HG02981 (cell line): ENCODE data around the gene RAPSN.

ENCODE experiments used
- ATAC-seq: cut with Tn5 transposase; IDR thresholded peaks from one replicate; pipeline ENCODE4 v1.9.1; 2021; ENCODE audit warnings: mild to moderate bottlenecking, moderate library complexity; ENCODE audit not compliant: unreplicated experiment

The RAPSN gene

DNA sequence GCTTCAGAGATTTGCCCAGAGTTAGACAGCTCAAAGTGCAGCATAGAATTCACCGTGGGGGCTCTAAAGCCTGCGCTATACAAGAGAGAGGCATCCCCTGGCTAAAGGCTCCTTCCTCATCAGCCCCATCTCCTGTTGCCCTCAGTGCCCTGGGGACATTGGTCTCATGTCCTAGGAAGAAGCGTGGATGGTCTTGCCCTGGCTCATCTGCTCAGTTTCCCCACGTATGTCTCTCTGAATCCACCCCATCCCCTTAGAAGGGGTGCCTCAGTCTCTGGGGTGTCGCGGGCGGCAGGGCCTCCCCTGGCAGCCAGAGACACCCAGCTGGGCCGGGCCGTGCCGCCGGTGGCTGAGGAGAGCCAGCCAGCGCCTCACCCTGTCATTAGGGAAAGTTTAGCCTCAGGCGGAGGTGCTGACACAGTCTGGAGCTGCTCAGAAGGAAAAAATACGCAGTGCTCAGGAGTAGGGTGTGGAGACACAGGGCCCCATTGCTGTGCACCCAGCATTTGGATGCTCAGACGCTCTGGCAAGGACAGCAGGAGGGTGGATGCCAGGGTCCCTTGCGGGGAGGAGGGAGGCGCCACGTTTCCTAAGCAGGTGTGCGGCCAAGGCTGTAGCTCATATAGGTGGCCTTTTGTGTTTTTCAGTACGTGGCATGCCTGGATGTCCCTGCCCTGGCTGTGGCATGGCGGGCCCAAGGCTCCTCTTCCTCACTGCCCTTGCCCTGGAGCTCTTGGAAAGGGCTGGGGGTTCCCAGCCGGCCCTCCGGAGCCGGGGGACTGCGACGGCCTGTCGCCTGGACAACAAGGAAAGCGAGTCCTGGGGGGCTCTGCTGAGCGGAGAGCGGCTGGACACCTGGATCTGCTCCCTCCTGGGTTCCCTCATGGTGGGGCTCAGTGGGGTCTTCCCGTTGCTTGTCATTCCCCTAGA lies 39.2 kb downstream of the RAPSN start:
- no peak for ATAC-seq

DNA sequence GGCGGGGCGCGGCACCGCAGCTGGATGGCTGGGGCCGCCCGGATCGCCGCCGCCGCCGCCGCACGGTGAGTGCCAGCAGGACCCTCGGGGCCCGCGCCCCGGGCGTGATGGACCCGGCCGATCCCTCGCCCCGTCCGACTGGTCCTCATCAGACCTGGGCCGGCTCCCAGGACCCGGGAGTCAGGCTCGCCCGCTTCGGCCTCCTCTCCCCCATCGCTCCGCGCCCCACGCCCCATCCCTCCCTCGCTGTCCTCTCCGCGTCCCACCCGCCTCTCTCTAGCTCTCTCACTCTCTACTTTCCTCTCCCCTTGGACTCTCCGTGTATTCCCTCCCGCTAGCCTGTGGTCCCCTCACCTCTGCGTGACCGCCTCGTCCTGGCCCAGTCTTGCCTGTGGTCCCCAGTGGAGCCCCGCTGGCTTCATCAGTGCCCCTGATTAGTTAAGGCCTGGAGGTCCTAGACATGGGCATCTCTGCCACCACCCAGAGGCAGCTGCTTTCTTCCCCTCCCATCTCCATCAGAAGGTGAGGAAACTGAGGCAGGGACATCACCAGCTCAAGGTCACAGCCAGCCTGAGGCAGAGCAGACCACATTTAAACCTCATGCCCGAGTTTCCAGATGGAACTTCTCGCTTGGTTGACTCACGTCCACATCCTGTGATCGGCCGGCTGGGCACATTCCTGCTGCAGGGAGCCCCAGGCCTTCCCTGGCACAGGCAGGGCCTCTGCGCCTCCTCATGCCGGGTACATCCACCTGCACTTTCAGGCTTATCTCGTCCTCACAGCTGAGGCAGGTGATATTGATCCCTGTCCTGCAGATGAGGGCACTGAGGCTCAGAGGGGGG lies 40.1 kb downstream of the RAPSN start:
- ATAC-seq: no peak

DNA sequence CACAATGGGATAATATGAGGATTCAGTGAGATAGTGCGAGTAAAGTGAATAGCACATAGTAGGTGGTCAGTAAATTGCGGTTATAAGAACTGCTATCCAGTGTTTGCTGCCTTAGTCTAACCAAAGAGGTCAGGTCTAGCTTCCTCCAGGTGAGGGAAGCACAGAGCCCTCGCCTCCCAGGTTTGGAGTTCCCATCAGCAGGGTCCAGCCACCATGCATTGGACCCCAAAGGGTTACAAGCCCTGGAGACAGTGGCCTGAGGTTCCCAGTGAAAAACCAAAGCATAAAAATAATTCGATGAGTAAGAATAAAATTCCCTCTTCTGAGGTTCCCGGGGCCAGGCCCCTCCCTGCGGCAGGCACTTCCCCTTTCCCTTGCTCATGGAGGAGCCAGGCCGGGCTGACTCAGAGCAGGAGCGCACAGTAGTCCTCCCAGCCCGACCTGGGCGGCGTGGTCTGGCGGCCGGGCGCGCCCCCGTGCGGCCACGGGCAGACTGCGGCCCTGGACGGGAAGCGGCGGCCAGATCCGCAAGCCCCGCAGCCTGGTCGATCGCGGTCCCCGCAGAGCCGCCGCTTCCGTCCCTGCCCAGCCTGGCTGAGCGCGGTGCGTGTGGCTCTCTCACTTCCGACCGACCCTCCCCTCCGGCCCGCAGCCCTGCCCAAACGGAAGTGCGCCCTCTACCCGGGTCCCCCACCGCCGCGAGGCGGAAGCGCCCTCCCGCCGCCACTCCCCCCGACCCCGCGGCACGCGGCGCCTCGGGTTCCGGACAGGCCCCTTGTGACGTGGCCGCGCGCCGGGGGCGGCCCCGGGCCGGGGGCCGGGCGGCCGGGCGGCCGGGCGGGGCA lies 41.0 kb downstream of the RAPSN start, which contains the start of gene SLC39A13:
Gene SLC39A13, plus strand, starts transcription at position 845 of the 845 bp plus-strand sequence. CDS start 1,505 bp downstream, outside the sequence.
- ATAC-seq: peak; percentile 77

DNA sequence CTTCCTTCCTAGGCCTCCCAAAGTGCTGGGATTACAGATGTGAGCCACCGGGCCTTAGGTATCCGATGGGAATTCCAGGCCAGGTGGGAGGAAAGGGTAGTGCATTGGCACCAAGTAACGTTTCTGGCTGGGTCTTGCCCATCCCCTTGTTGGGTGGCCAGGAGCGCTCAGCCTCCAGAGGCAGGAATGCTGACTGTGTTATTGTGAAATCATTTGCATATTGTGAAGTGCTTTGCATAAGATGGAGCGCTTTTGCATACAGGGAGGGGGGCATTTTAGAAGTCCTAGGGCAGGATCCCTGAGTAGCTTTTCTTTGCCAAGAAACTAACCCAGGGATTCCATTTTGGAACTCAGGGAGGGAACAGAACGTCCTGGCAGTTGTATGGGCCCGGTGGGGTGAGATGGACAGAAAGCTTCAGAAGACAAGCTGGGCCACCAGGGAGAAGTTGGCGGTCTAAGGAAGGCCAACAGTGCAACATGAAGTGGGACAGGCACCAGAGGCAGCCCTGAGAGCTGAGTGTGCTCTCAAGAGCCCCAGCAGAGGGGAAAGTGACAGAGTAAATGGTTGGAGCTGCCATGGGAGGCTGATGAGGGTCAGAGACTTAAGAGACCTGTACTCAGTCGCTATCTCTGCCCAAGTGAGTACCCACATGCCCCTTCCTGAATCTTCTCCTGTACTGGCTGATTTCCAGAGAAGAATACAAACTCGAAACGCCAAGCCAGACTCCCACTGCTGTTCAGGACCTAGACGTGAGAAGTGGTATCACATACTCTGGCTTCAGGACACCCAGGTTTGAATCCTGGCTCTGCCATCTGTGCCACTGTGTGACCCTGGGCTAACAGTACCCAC lies 41.8 kb downstream of the RAPSN start:
- no peak for ATAC-seq

DNA sequence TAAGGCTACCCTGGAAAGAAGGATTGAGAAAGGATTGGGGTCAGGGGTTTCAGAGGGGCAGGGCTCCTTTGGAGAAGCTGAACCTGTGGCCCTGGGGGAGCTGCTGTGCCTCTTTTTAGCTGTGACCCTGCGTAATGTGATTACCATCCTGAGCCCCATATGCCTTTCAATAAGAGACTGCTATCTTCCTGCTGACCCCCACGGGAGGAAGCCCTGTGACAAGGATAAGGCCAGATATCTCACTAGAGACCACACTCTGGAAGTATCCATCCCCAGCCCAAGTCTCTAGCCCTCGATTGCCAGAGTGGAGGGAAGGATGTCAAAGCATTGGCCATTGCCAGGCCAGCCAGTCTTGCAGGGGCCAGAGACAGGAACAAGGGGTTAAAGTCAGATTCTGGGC lies 45.4 kb downstream of the RAPSN start:
- ATAC-seq: no peak

DNA sequence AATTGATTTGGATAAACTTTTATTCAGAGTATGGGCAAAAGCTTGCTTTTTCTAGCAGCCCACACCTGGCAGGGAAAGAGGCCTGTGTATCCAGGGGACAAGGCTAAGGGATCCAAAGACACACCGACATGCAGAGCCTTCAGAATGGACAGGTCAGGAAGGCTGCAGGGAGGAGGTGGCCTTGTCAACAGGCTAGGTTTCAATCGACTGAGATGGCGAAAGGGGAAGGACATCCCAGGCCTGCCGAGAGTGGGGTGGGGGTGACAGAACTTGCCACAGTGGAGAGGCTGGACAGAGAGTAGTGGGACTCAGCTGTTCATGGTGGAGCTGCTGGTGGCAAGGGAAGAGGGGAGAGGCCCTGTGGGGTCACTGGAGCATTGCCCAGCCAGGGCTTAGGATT lies 45.8 kb downstream of the RAPSN start:
- ATAC-seq: no peak

DNA sequence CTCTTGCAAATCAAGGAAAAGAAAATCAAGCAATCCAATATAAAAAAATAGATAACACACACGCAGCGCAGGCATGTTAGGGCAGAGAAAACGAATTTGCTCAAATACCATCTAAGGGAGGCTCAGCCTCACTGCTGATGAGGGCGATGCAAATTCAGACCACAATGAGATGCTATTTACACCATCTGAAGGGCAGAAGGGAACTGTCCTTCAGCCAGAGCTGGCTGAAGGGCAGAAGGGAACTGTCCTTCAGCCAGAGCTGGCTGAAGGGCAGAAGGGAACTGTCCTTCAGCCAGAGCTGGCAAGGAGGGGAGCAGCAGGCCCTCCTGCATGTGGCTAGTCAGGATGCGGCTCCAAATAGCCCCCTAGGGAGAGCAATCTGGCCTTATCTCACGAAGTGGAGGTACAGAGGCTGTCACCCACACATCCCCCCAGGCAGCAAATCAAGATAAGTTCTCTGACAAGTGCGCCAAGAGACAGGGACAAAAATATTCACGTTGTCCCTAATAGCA lies 48.1 kb downstream of the RAPSN start:
- ATAC-seq: no peak

DNA sequence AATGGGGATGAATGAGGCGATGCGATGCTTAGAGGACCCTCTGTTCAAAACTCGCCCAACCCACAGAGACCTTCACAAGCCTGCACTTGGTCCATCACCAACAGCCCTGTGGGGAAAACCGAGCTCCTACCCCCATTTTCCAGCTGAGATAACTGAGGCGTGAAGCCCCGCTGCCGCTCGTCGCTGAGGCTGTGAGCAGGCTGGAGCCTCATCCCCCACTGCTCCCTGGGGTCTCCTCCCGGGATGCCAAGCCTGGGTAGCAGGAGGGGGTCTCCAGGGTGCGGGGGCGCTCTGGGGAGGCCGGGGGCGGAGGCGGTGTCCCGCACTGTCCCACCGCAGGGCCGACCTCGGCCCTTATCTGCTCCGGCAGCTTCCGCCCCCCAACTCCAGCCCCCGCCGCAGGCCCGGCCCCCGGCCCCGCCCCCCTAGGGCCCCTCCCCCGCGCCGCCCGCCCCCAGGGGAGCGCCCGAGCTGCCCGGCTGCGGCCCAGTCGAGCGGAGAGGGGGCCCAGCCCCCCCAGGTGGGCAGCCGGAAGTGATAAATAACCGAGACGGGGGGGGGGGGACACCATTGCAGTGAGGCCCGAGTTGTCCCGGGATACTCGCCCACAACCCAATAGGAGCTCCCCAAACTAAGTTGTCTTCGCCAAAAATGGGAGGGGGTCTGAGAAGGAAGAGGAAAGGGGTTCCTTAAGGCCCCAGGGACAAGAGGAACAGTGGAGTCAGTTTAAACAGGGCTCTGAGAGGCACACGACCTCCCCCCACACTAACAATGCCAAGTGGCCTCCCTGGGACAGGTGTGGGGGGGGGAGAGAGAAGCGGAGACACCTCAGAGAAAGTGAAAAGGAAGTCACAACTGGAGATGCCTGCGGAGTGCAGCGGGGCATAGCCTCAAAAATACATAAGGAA lies 48.8 kb downstream of the RAPSN start:
- ATAC-seq: no peak

DNA sequence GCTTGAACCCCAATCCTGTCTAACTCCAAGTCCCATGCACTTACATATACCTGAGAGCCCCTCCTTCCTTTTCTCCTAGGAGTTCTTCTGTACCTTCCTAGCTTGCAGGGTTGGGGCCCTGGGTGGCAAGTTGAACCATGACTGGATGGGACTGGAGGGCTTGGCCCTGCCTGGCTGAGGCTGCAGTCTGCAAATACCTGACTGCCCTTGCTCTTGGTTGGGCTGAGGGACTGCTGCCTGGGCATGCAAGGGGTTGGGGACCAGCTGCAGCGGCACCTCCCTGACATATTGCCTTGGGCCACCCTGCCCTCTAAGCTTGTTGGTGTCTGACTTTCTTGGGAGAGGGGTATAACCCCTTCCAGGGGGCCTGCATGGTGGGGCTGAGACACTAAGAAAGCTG lies 50.4 kb downstream of the RAPSN start:
- no peak for ATAC-seq

DNA sequence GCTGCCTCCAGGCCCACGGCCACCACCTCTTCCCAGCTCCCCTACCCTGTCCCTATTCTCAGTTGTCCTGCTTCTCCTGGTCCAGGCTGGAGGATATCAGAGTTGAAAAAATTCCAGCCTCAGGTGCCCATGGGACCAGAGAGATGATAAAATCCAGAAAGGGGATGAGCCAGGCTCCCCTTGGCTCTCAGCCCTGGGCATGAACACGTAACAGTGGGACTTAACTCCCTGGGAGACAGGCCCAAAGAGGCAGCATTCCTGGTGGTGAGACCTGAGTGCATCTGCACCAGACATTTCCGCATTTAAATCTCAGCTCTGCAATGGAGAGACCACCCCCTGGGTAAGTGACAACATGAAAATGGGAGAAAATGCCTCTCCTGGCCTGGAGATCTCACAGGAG lies 50.9 kb downstream of the RAPSN start:
- no peak for ATAC-seq

DNA sequence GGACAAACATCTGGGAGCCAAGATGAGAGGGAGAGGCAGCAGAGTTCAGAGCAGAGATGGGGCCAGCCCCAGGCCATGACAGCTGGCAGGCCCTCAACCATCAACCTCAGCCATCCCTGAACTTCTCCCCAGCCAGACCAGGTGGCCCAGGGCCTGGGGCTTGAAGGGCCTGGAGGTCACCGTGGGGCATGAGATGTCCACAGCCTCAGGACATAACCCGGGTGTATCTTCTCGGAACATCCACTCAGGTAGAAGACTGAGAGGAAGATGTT lies 53.0 kb downstream of the RAPSN start:
- no peak for ATAC-seq

DNA sequence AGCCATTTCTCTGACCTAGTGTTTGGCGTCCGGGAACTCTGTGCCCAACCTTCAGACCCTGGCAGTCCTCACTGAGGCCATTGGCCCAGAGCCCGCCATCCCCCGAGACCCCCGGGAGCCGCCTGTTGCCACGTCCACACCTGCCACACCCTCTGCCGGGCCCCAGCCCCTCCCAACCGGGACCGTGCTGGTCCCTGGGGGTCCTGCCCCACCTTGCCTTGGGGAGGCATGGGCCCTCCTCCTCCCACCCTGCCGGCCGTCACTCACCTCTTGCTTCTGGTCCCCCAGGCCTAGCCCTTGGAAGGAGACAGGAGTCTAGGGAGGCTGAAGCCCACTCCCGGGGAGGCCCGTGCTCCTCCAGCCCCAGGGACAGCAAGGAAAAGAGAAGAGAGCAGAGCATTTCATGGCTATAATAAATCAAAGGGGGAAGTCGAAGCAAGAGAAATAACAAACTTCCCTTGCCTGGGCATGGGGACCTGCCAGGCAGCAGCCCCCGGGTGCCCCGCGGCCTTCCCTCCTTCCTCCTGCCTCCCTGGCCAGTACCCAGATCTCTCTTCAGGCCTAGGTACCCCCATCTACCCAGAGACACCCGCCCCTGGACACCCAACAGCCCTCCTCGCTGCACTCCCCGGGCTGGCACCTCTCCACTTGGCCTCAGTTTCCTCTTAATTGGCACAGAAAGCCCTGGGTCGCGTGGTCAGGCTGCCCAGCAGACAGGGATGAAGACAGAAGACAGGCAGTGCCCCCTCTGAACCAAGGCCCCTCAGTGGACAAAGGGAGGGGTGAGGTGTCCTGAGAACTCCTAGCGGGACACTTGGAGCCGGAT lies 53.5 kb downstream of the RAPSN start:
- no peak for ATAC-seq

DNA sequence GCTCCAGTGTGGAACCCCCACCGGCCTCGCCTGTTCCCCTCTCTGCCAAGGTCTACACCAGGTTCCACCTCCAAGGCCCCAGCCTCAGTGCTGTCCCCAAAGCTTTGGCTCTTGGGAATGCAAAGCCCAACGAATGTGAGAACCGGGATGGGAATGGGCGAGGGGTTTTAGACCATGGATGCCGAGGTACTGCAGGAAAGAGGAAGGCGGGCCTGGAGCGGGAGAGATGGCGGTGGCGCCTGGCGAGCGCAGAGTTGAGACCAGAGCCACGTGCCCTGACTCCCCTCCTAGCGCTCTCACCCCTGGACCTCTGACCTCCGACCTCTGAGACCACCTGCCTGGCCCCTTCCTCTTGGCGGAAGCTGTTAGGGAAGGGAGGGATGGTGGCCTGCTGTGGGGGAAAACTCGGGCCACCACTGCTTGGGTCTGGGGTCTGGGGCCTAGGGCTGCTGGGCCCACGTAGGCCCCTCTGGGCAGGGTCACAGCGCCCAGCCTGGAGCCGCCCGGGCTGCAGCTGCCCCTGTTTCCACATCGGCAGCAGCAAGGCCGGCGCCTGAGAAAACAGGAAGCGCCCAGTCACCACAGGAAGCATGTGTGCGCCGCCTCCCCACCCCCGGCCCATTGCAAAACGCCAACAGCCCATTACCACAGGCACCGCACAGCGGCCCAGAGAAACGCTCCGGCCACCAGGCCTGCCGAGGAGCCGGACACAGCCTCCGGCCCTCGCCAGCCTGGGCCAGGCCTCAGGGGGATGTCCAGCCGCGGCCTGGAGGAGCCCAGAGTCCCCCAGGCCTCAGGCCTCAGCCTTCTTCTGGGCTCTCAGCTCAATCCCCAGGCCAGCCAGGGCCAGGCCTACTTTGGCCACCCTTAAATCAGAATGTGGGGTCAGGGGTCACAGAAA lies 54.4 kb downstream of the RAPSN start:
- ATAC-seq: peak; percentile 54

DNA sequence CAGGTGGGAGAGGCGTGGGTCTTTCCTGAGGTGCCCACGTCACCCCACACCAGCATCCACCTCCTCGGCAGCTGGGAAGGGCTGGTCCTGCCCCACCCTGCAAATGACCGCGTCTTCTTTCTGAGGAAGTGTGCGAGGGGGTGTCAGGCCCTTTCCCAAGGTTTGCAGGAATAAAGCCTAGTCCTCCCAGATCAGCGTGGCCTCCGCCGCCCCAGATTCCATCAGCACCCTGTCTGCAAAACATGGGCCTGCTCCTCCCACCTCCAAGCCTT lies 55.0 kb downstream of the RAPSN start:
- ATAC-seq: no peak

DNA sequence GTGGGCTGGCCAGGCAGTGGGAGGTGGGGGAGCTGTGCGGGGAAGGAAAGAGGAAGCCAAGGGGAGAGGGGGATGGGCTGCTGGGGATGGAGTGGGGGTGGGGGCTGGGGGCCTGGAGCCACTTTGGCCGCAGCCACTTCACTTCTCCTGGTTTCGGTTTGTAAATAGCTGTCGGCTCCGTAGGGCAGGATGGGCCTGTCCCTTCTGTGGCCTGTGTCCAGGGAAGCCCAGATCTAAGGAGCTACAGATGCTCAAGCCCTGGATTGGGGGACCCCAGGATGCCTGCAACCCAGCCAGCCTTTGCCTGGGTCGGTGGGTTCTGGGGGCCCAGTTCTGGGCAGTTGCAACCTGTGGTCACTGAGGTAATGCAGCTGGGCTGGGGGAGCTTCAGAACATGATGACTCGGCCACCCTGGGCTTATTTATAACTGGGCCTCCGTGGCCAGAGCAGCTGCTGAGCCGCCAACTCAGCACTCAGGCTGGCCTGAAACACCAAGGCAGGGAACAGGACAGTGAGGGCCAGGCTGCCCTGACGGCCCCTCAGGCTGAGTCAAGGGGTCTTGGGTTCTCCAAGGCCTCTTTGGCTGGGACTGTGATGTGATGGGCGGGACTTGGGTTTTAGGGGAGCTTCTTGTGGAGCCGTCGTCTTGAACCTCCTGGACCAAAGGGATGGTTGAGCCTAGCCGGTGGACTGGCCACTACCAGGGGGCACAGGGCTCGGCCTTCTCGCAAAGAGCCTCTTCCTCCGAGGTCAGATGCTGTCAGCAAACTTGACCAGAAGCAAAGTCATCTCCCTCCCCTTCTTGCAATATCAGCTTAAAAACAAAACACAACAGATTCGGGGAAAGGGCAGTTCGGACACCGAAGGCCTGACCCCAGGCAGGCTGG lies 55.5 kb downstream of the RAPSN start:
- no peak for ATAC-seq

DNA sequence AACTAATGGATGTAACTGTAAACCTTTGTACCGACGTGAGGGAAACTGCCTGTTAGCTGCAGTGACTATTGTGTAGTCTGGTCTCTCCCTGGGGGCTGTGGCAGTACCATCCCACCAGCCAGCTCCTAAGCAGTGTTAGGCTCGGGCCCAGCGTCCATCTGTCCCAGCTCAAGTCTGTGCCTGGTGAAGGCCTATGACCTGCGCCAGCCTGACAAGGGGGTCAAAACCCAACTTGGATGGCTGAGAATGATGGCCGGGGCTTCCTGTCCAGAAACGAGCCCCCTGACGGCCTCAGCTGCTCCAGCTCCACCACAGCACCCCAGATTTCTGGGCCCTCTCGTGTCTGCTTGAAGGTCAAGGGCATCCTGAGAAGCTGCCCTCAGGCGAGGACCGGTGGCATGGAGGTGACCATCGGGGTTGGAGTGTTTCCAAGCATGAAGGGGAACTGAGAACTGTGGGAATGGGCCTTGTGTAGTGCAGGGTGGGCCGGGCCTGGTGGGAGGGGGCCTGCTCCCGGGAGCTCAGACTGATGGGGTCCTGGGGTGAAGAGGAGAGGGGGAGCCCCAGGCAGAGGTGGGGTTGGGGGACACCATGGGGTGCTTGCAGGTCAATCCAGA lies 56.3 kb downstream of the RAPSN start:
- no peak for ATAC-seq
